HUES48 (cell line): ENCODE results near the gene ARIH2.

Experiments
- H3K27ac ChIP-seq: one replicate; pipeline ENCODE4 v1.7.0; 2013; ENCODE audit warnings: low read depth, low read length, inconsistent platforms
- H3K27me3 ChIP-seq: 2 replicates; pipeline ENCODE4 v1.6.1; 2013; ENCODE audit warnings: mild to moderate bottlenecking, low read length; ENCODE audit not compliant: control insufficient read depth, insufficient read depth
- H3K36me3 ChIP-seq: 2 replicates; pipeline ENCODE4 v1.6.1; 2013; ENCODE audit warnings: low read length; ENCODE audit not compliant: control insufficient read depth, insufficient read depth
- H3K4me1 ChIP-seq: 2 replicates; pipeline ENCODE4 v1.6.1; 2013; ENCODE audit warnings: mild to moderate bottlenecking, low read length; ENCODE audit not compliant: control insufficient read depth, insufficient read depth
- H3K4me3 ChIP-seq: 2 replicates; pipeline ENCODE4 v1.5.1; 2013; ENCODE audit warnings: mild to moderate bottlenecking, low read depth, low read length
- H3K9ac ChIP-seq: 2 replicates; pipeline ENCODE4 v1.6.1; 2013; ENCODE audit warnings: mild to moderate bottlenecking, low read depth, low read length, moderate library complexity
- H3K9me3 ChIP-seq: 2 replicates; pipeline ENCODE4 v1.6.1; 2013; ENCODE audit warnings: low read length; ENCODE audit not compliant: control insufficient read depth, insufficient read depth

ARIH2 gene

GRCh38 chr3:49013738-49014660 lies 95.4 kb downstream of the ARIH2 start:
- Histone ChIP-seq H3K4me1 (peaks cover 6% of the 10 kb centered on the region; the same call in 1 of the 2 replicates), H3K27ac (no peak overlapping the region), H3K4me3 (no peak overlapping the region), H3K9me3 (no peaks in the 10 kb centered on the region), H3K36me3 (peaks cover 61% of the 10 kb centered on the region), H3K27me3 (no peaks in the 10 kb centered on the region), H3K9ac (no peak overlapping the region)

GRCh38 chr3:49015072-49015471 lies 96.4 kb downstream of the ARIH2 start:
- Histone ChIP-seq H3K9me3 (no peaks in the 10 kb centered on the region), H3K36me3 (peaks cover 56% of the 10 kb centered on the region), H3K4me1 (peaks cover 9% of the 10 kb centered on the region), H3K27me3 (no peaks in the 10 kb centered on the region), H3K9ac (no peak overlapping the region), H3K4me3 (no peak overlapping the region), H3K27ac (no peak overlapping the region)

GRCh38 chr3:49015765-49016164 lies 97.1 kb downstream of the ARIH2 start:
- H3K27me3 ChIP-seq: no peaks in the 10 kb centered on the region
- H3K27ac ChIP-seq: no peak overlapping the region
- peaks cover 12% of the 10 kb centered on the region for H3K4me1 ChIP-seq
- no peaks in the 10 kb centered on the region for H3K9me3 ChIP-seq
- no peak overlapping the region for H3K4me3 ChIP-seq
- no peak overlapping the region for H3K9ac ChIP-seq
- H3K36me3 ChIP-seq: peaks cover 56% of the 10 kb centered on the region

DNA sequence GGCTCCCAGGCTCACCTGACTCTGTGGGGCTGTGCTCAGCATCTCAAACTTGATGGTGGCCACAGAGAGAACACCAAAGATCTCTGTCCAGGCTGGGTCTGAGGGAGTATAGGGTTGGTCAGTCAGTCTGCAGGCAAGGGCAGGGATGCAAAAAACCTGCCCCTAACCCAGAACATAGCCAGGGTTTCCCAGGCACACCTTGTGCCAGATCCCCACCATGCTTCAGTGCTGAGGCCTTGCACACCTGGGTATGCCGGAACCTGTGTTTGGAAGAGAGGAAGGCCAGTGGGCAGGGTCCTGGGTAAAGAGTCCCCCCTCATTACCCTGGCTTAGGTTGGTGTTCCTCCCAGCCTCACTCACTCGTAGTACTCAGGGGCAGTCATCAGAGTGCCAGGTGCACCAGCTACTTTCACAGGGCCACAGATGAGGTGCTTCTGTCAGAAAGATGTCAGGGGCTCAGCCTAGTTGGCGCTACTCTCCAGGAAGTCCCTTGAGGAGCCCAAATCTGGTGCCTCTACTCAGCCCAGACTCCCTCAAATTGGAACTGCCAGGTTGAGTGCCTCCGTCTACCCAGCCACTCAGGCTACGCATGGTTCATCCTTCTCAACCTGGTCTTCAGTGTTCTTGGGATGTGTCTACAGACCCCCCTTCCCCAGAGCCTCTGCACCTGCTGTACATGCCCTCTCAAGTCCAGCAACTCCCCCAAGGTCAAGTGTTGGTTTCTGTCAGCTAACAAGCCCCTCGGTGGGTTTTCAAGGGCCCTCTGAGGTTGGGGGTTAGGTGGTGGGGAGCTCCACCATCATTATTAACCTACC lies 98.0 kb downstream of the ARIH2 start:
- Histone ChIP-seq H3K27me3 (no peaks in the 10 kb centered on the region), H3K36me3 (peaks cover 50% of the 10 kb centered on the region), H3K27ac (no peak overlapping the region), H3K9ac (no peak overlapping the region), H3K4me1 (peaks cover 12% of the 10 kb centered on the region), H3K9me3 (no peaks in the 10 kb centered on the region), H3K4me3 (no peak overlapping the region)

GRCh38 chr3:49017229-49017970 lies 98.8 kb downstream of the ARIH2 start:
- peak overlapping the region; percentile 48; the same call in 1 of the 2 replicates for H3K9ac ChIP-seq
- H3K9me3 ChIP-seq: no peaks in the 10 kb centered on the region
- H3K36me3 ChIP-seq: peaks cover 42% of the 10 kb centered on the region
- H3K4me1 ChIP-seq: peaks cover 12% of the 10 kb centered on the region
- peak overlapping the region; percentile 77 for H3K27ac ChIP-seq
- no peaks in the 10 kb centered on the region for H3K27me3 ChIP-seq
- H3K4me3 ChIP-seq: peak overlapping the region; percentile 82

DNA sequence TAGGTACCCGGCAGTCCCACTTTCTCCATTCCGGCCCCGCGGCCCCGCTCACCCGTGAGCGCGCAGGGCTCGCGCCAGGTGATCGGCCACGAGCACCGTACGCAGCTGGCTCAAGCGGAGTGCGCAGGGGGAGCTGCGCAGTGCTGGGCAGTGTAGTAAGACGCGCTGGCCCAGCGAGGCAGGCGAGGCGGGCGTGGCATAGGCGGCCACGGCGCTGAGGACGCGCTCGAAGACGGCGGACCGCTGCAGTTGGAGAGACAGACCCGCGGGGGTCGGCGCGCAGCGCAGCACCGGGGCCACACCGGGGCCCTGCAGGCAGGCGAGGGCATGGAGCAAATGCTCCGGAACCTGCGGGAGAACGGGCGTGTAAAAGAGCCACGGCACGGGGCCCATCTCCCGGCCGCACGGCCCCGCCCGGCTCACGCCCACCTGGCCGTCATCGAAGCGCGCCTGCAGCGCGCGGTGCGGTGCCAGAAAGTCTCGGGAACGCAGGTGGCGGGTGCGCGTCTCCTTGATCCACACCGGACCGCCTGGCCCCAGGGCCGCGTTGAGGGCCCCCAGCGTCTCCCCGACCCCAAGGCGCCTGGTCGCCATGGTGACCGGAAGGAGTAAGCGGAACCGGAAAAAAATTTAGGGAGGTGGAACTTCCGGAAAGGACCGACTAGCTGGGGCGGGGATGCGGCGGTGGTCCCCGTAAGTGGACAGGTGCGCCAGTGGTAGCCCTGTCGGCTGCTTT lies 99.5 kb downstream of the ARIH2 start, which contains the start of gene DALRD3:
Gene DALRD3 (minus strand): TSS at position 610 of the 736 bp plus-strand sequence. CDS start 16 bp downstream, at position 594.
- Histone ChIP-seq H3K9me3 (no peaks in the 10 kb centered on the region), H3K27me3 (no peaks in the 10 kb centered on the region), H3K4me3 (peak within 1 kb of the TSS; percentile 82), H3K4me1 (peaks cover 17% of the 10 kb centered on the region), H3K27ac (peak within 1 kb of the TSS; percentile 77), H3K9ac (peak within 1 kb of the TSS; percentile 48), H3K36me3 (peaks cover 39% of the 10 kb centered on the region)

DNA sequence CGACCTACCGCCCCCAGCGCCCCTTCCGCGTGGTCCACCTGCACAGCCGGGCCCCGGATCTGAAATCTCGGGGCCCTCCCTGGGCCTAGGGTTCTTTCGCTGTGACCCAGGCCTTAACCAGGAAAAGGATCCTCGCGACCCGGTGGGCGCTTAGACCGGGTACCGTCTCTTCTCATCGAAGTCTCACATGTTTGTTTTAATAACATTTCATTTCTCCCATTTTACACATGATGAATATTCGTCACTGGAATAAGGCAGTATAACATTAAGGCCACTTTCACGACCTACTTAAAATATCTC lies 100.0 kb downstream of the ARIH2 start:
- peaks cover 17% of the 10 kb centered on the region for H3K4me1 ChIP-seq
- peak overlapping the region; percentile 77 for H3K27ac ChIP-seq
- peak overlapping the region; percentile 48 for H3K9ac ChIP-seq
- H3K9me3 ChIP-seq: no peaks in the 10 kb centered on the region
- H3K27me3 ChIP-seq: no peaks in the 10 kb centered on the region
- peaks cover 37% of the 10 kb centered on the region for H3K36me3 ChIP-seq
- H3K4me3 ChIP-seq: peak overlapping the region; percentile 82

GRCh38 chr3:49019941-49020329 lies 101.3 kb downstream of the ARIH2 start:
- Histone ChIP-seq H3K27ac (peak overlapping the region; percentile 98), H3K9me3 (no peaks in the 10 kb centered on the region)

GRCh38 chr3:49020330-49021212 lies 101.9 kb downstream of the ARIH2 start:
- Histone ChIP-seq H3K4me3 (peak overlapping the region; percentile 90), H3K9me3 (no peaks in the 10 kb centered on the region), H3K4me1 (peaks cover 17% of the 10 kb centered on the region), H3K27me3 (no peaks in the 10 kb centered on the region), H3K9ac (peak overlapping the region; percentile 91), H3K27ac (peak overlapping the region; percentile 98), H3K36me3 (peaks cover 37% of the 10 kb centered on the region)

More at GRCh38 chr3:49019941-49020329, 101.3 kb downstream of the ARIH2 start:
- Histone ChIP-seq H3K4me1 (peaks cover 17% of the 10 kb centered on the region), H3K9ac (no peak overlapping the region), H3K4me3 (peak overlapping the region; percentile 90), H3K36me3 (peaks cover 37% of the 10 kb centered on the region), H3K27me3 (no peaks in the 10 kb centered on the region)
